ENCODE measurements around the gene KCNB1. TPM values are rescaled to one million over a fixed set of nuclear protein-coding genes. Genes with fewer than 3 reads are reported as not detected.

Gene KCNB1
- total and polyA plus RNA-seq, 12 donors, result 0.64 to 4.2 (median 1.1) TPM

DNA sequence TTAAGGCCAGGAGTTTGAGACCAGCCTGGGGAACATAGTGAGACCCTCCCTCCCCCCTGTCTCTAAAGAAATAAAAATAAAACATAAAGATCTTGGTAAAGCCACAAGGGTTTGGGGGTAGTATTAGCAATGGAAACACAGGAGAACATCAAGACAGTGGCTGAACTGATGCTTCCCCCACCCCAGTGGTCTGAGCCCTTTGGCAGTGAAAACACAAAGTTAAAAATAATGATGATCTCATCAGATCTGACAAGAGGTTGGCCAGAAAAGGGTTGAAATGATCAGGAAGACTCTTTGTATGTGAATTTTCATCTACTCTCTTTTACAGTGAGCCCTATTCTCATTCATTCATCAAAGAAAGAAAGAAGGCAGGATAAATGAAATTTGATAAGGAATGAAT, 93.7 kb downstream of the KCNB1 start:
- Histone ChIP-seq H3K9me3 (no peaks in the 10 kb centered on the region), H3K4me3 (no peak overlapping the region), H3K4me1 (peaks cover 0 to 56% (median 12%) of the 10 kb centered on the region in 9 donors), H3K27me3 (peaks cover 0 to 7% (median 0%) of the 10 kb centered on the region in 7 donors), H3K36me3 (no peaks in the 10 kb centered on the region), H3K27ac (peak overlapping the region in 1 of 10 donors; percentile 1)
- no peak for ATAC-seq
- no peak for DNase-seq
- intact Hi-C loops (cut with DNase I), result loop anchor here in 8 of 10 donors (5.0 to 10.0 kb wide), 5 partner anchors 39 to 96 kb away; partner anchors contain the start of gene KCNB1 (in 4 of the 8)
- TF ChIP-seq CTCF (IDR thresholded peaks at IDR 0.05), result no peak

- H3K27me3 ChIP-seq, result no peaks in the 10 kb centered on the region
- H3K27ac ChIP-seq, result peak overlapping the region in 1 of 10 donors; percentile 14
- WGBS, 2 donors, result 83 to 85% methylated on average over 4 of the region's 4 CpGs
- H3K4me1 ChIP-seq, result peaks cover 0 to 51% (median 12%) of the 10 kb centered on the region in 9 donors
- DNase-seq, result no peak
- no peaks in the 10 kb centered on the region for H3K9me3 ChIP-seq
- no peak for ATAC-seq
- intact Hi-C loops (cut with DNase I), result loop anchor here in 8 of 10 donors (5.0 to 10.0 kb wide), 5 partner anchors 40 to 97 kb away; partner anchors contain the start of gene KCNB1 (in 4 of the 8)
- no peaks in the 10 kb centered on the region for H3K36me3 ChIP-seq
- TF ChIP-seq CTCF (IDR thresholded peaks at IDR 0.05), result no peak
- no peak overlapping the region for H3K4me3 ChIP-seq
Measured at GRCh38 chr20:49387581-49387939, 94.9 kb downstream of the KCNB1 start.

DNA sequence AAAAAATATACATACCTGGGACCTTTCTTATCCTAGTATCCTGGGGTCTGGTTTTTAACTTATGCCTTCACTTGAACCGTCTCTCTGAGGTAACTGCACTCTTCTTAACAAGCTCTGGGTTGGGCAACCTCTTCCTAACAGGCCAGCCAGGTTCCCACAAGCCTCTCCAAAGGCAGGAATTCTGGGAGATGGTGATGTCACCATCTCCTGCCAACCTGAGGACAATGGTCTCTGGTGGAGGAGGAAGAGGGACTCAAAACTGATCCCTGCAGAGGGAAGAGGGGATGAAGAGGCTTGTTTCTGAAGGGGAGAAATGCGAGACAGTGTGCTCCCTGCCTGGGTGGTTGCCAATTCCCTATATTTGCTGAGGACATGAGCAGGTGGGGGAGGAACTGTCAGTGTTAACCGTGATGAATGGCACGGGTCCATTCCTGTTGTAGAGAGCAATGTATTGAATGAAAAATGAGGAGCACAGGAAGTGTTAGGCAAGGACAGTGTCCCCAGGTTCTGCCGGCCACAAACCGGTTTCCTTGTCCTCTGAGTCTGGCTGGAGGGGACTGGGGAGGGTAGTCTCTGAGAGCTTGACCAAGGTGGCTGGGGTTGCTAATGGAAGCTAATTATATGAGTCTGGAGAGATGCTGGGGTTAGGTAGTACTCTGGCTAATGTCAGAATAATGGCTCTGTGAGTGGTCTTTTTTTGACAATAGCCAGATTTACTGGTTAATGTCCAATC, 95.5 kb downstream of the KCNB1 start:
- H3K4me1 ChIP-seq, result peaks cover 2 to 49% (median 12%) of the 10 kb centered on the region in 9 donors
- ATAC-seq (no peak), DNase-seq (no peak)
- no peak overlapping the region for H3K4me3 ChIP-seq
- intact Hi-C loops (cut with DNase I), result loop anchor here in 8 of 10 donors (5.0 to 10.0 kb wide), 5 partner anchors 40 to 98 kb away; partner anchors contain the start of gene KCNB1 (in 4 of the 8)
- H3K9me3 ChIP-seq, result no peaks in the 10 kb centered on the region
- H3K27me3 ChIP-seq, result no peaks in the 10 kb centered on the region
- TF ChIP-seq CTCF (IDR thresholded peaks at IDR 0.05), result no peak
- peak overlapping the region in 1 of 10 donors; percentile 14 for H3K27ac ChIP-seq
- no peaks in the 10 kb centered on the region for H3K36me3 ChIP-seq
- 45 to 48% methylated on average over 6 of the region's 6 CpGs for WGBS, 2 donors

- 64 to 74% methylated on average over 1 of the region's 1 CpG for WGBS, 2 donors
- Histone ChIP-seq H3K27ac (no peak overlapping the region), H3K9me3 (no peaks in the 10 kb centered on the region), H3K4me3 (no peak overlapping the region), H3K36me3 (no peaks in the 10 kb centered on the region), H3K27me3 (no peaks in the 10 kb centered on the region), H3K4me1 (peaks cover 0 to 50% (median 18%) of the 10 kb centered on the region in 9 donors)
- DNase-seq, result no peak
- TF ChIP-seq CTCF (IDR thresholded peaks at IDR 0.05), result no peak
- intact Hi-C loops (cut with DNase I), result loop anchor here in 9 of 10 donors (2.0 to 10.0 kb wide), 7 partner anchors 42 to 99 kb away; partner anchors contain the start of gene KCNB1 (in 5 of the 9)
- peak in 7 of 8 donors; percentile 23 to 69 (median 44) for ATAC-seq
Measured at GRCh38 chr20:49385465-49385864, 97.0 kb downstream of the KCNB1 start.
